Panc1 (cell line): Measurements from ENCODE around the gene RABGGTA. TPM values are rescaled to one million over a fixed set of nuclear protein-coding genes. Genes with fewer than 3 reads are reported as not detected.

ENCODE experiments used
- ATAC-seq: fragments of 200-7000 bp; cut with Tn5 transposase; 2 replicates; pipeline ENCODE4 v1.9.1; 2020; ENCODE audit warnings: mild to moderate bottlenecking, moderate library complexity
- BruUV-seq: library from RNA; stranded (reverse); fragments of 400-500 nt; replicated peaks from 2 replicates; lab custom pipeline; 2021; lab: Mats Ljungman, UMichigan
- CTCF ChIA-PET: fragments of 300-600 bp; sonication (Branson Sonifier 250); formaldehyde crosslinking; loops from one replicate; lab custom pipeline; 2022; ENCODE audit warnings: antibody characterized with exemption; lab: Charles Lee
- POLR2A ChIA-PET: fragments of 300-600 bp; sonication (Branson Sonifier 250); formaldehyde crosslinking; loops from one replicate; lab custom pipeline; 2022; ENCODE audit warnings: antibody characterized with exemption; lab: Charles Lee
- DNase-seq: peaks from one replicate; pipeline ENCODE4 v3.0.0-alpha.2; 2010; ENCODE audit warnings: low read depth, low spot score
- H3K27ac ChIP-seq: 2 replicates; pipeline ENCODE4 v1.5.1; 2011; ENCODE audit warnings: mild to moderate bottlenecking, low read length, inconsistent platforms
- H3K27me3 ChIP-seq: fragments of 200-500 bp; sonication (Bioruptor generic); 2 replicates; pipeline ENCODE4 v1.6.0; 2014; ENCODE audit warnings: low read length, inconsistent platforms; ENCODE audit not compliant: control insufficient read depth, insufficient read depth
- H3K36me3 ChIP-seq: fragments of 200-500 bp; sonication (Bioruptor generic); 2 replicates; pipeline ENCODE4 v1.5.1; 2014; ENCODE audit warnings: inconsistent platforms, mild to moderate bottlenecking, low read length, moderate library complexity; ENCODE audit not compliant: control insufficient read depth, insufficient read depth
- H3K4me1 ChIP-seq: 2 replicates; pipeline ENCODE4 v1.5.1; 2011; ENCODE audit warnings: inconsistent platforms, mild to moderate bottlenecking, low read length, moderate library complexity; ENCODE audit not compliant: control insufficient read depth, insufficient read depth
- H3K4me3 ChIP-seq, 2 experiments: 2 replicates each; pipeline ENCODE4 v1.5.1; 2011 to 2012; ENCODE audit warnings: low read depth in 2 of 2, low read length in 2 of 2, mild to moderate bottlenecking in 2 of 2, inconsistent platforms in 1 of 2, moderate library complexity in 1 of 2
- H3K9me3 ChIP-seq: fragments of 200-500 bp; sonication (Bioruptor generic); 2 replicates; pipeline ENCODE4 v1.5.1; 2014; ENCODE audit warnings: low read depth, mild to moderate bottlenecking, inconsistent platforms, low read length, moderate library complexity; ENCODE audit not compliant: control insufficient read depth, insufficient read depth
- POLR2AphosphoS5 ChIP-seq: IDR thresholded peaks from 2 replicates; pipeline ENCODE4 v1.6.1; 2012; ENCODE audit warnings: mild to moderate bottlenecking, low read depth, low read length, moderate library complexity
- SIN3A ChIP-seq: IDR thresholded peaks from 2 replicates; pipeline ENCODE4 v1.6.1; 2012; ENCODE audit warnings: low read depth, mild to moderate bottlenecking, low read length, moderate library complexity, borderline replicate concordance; ENCODE audit not compliant: insufficient read depth
- TCF7L2 ChIP-seq: IDR thresholded peaks from 2 replicates; pipeline ENCODE4 v1.6.1; 2011; ENCODE audit warnings: mild to moderate bottlenecking, low read depth, low read length, inconsistent platforms
- in situ Hi-C: cut with HindIII; loops from 2 replicates; pipeline ENCODE4 v1.10.0; 2016; ENCODE audit warnings: low sequenced_read_pairs, low pct_unique_long_range_greater_than_20kb
- intact Hi-C: fragments of 100-400 bp; cut with micrococcal nuclease; formaldehyde crosslinking; loops from one replicate; pipeline ENCODE4 v1.10.0; 2022; ENCODE audit not compliant: unreplicated experiment
- total RNA-seq: library from RNA; stranded (reverse); gene quantifications from one replicate; pipeline ENCODE4 v1.2.1, GENCODE V29; 2021; ENCODE audit not compliant: unreplicated experiment
- TF ChIP-seq, protein P1 (sequence below): fragments of 450-650 bp; IDR thresholded peaks from 2 replicates; pipeline ENCODE4 v1.5.1; 2017; ENCODE audit warnings: mild to moderate bottlenecking
- TF ChIP-seq, protein P2 (sequence below), 2 experiments: IDR thresholded peaks; 2 replicates each; pipeline ENCODE4 v1.6.1; 2011 to 2012; ENCODE audit warnings: low read depth in 2 of 2, control low read depth in 1 of 2, low read length in 1 of 2, mild to moderate bottlenecking in 1 of 2, moderate library complexity in 1 of 2; ENCODE audit not compliant: insufficient read depth in 1 of 2

Gene RABGGTA
- total RNA-seq, 1 experiment from 2014 or later, result 30.9 TPM

GRCh38 chr14:24311837-24312615 is 40.6 kb upstream of the RABGGTA start:
- Histone ChIP-seq H3K9me3 (no peaks in the 10 kb centered on the region), H3K27me3 (no peaks in the 10 kb centered on the region), H3K4me3 (no peak overlapping the region), H3K36me3 (no peaks in the 10 kb centered on the region), H3K4me1 (no peaks in the 10 kb centered on the region), H3K27ac (no peak overlapping the region)
- TF ChIP-seq, protein P1, sequence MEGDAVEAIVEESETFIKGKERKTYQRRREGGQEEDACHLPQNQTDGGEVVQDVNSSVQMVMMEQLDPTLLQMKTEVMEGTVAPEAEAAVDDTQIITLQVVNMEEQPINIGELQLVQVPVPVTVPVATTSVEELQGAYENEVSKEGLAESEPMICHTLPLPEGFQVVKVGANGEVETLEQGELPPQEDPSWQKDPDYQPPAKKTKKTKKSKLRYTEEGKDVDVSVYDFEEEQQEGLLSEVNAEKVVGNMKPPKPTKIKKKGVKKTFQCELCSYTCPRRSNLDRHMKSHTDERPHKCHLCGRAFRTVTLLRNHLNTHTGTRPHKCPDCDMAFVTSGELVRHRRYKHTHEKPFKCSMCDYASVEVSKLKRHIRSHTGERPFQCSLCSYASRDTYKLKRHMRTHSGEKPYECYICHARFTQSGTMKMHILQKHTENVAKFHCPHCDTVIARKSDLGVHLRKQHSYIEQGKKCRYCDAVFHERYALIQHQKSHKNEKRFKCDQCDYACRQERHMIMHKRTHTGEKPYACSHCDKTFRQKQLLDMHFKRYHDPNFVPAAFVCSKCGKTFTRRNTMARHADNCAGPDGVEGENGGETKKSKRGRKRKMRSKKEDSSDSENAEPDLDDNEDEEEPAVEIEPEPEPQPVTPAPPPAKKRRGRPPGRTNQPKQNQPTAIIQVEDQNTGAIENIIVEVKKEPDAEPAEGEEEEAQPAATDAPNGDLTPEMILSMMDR, result no peak
- TF ChIP-seq, protein P2, sequence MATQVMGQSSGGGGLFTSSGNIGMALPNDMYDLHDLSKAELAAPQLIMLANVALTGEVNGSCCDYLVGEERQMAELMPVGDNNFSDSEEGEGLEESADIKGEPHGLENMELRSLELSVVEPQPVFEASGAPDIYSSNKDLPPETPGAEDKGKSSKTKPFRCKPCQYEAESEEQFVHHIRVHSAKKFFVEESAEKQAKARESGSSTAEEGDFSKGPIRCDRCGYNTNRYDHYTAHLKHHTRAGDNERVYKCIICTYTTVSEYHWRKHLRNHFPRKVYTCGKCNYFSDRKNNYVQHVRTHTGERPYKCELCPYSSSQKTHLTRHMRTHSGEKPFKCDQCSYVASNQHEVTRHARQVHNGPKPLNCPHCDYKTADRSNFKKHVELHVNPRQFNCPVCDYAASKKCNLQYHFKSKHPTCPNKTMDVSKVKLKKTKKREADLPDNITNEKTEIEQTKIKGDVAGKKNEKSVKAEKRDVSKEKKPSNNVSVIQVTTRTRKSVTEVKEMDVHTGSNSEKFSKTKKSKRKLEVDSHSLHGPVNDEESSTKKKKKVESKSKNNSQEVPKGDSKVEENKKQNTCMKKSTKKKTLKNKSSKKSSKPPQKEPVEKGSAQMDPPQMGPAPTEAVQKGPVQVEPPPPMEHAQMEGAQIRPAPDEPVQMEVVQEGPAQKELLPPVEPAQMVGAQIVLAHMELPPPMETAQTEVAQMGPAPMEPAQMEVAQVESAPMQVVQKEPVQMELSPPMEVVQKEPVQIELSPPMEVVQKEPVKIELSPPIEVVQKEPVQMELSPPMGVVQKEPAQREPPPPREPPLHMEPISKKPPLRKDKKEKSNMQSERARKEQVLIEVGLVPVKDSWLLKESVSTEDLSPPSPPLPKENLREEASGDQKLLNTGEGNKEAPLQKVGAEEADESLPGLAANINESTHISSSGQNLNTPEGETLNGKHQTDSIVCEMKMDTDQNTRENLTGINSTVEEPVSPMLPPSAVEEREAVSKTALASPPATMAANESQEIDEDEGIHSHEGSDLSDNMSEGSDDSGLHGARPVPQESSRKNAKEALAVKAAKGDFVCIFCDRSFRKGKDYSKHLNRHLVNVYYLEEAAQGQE (IDR thresholded peaks at IDR 0.05; ENCODE audit: insufficient read depth in 1 of 2, low read depth in 2 of 2, low read length in 1 of 2), result no peak
- TF ChIP-seq SIN3A (no peak), TCF7L2 (no peak), POLR2AphosphoS5 (no peak)
- DNase-seq (no peak), ATAC-seq (no peak)
- CTCF ChIA-PET, result no interaction called here
- POLR2A ChIA-PET, result interaction anchor here (0.5 kb wide), 1 partner anchor 71 kb away, joined by 3 read pairs; no protein-coding TSS in a partner anchor
- intact Hi-C loops (no loop called here), in situ Hi-C loops (no loop called here)
- no TSS peak for BruUV-seq

DNA sequence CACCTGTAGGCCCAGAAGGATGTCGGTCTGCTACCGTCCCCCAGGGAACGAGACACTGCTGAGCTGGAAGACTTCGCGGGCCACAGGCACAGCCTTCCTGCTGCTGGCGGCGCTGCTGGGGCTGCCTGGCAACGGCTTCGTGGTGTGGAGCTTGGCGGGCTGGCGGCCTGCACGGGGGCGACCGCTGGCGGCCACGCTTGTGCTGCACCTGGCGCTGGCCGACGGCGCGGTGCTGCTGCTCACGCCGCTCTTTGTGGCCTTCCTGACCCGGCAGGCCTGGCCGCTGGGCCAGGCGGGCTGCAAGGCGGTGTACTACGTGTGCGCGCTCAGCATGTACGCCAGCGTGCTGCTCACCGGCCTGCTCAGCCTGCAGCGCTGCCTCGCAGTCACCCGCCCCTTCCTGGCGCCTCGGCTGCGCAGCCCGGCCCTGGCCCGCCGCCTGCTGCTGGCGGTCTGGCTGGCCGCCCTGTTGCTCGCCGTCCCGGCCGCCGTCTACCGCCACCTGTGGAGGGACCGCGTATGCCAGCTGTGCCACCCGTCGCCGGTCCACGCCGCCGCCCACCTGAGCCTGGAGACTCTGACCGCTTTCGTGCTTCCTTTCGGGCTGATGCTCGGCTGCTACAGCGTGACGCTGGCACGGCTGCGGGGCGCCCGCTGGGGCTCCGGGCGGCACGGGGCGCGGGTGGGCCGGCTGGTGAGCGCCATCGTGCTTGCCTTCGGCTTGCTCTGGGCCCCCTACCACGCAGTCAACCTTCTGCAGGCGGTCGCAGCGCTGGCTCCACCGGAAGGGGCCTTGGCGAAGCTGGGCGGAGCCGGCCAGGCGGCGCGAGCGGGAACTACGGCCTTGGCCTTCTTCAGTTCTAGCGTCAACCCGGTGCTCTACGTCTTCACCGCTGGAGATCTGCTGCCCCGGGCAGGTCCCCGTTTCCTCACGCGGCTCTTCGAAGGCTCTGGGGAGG is 39.5 kb upstream of the RABGGTA start, which contains the start of gene LTB4R:
TSS of gene LTB4R (plus strand) at position 857 of the 959 bp plus-strand sequence. CDS start 4,150 bp downstream, outside the sequence.
- H3K4me3 ChIP-seq, result no peak within 1 kb of the TSS
- TF ChIP-seq POLR2AphosphoS5 (no peak), TCF7L2 (no peak)
- TF ChIP-seq, protein P2 (IDR thresholded peaks at IDR 0.05; ENCODE audit: insufficient read depth in 1 of 2, low read depth in 2 of 2, low read length in 1 of 2), result no peak
- no peaks in the 10 kb centered on the region for H3K36me3 ChIP-seq
- no peaks in the 10 kb centered on the region for H3K27me3 ChIP-seq
- ChIA-PET CTCF (no interaction called here), POLR2A (interaction anchor here (0.5 kb wide), 1 partner anchor 70 kb away, joined by 3 read pairs; no protein-coding TSS in a partner anchor)
- intact Hi-C loops, result no loop called here
- in situ Hi-C loops, result no loop called here
- ATAC-seq (no peak), DNase-seq (no peak)
- H3K9me3 ChIP-seq, result no peaks in the 10 kb centered on the region
- BruUV-seq, result no TSS peak
- H3K4me1 ChIP-seq, result no peaks in the 10 kb centered on the region
- H3K27ac ChIP-seq, result no peak within 1 kb of the TSS
